Measurements from ENCODE around the gene STAG1.
"Not testable (repeated sequence)": the region's sequence is repeated elsewhere in the genome, so short reads cannot be mapped to it uniquely, and the experiment has no call there.

Gene STAG1

DNA sequence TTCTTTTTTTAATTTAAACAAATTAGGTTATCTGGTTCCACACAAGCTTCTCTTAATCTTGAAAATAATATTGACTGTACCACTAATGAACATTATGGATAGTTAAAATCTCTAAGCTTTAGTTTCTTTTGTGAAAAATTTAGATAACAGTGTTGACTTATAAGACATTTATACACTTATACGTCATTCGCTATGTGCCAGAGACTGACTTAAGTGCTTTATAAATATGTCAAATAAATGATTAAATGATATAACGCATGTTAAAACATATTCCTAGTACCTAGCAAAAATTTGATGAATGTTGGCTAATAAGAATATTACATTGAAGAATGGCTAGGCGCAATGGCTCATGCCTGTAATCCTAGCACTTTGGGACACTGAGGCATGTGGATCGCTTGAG, 405.7 kb downstream of the STAG1 start:
- no peak overlapping the region for H2AFZ ChIP-seq
- TF ChIP-seq, protein P1, sequence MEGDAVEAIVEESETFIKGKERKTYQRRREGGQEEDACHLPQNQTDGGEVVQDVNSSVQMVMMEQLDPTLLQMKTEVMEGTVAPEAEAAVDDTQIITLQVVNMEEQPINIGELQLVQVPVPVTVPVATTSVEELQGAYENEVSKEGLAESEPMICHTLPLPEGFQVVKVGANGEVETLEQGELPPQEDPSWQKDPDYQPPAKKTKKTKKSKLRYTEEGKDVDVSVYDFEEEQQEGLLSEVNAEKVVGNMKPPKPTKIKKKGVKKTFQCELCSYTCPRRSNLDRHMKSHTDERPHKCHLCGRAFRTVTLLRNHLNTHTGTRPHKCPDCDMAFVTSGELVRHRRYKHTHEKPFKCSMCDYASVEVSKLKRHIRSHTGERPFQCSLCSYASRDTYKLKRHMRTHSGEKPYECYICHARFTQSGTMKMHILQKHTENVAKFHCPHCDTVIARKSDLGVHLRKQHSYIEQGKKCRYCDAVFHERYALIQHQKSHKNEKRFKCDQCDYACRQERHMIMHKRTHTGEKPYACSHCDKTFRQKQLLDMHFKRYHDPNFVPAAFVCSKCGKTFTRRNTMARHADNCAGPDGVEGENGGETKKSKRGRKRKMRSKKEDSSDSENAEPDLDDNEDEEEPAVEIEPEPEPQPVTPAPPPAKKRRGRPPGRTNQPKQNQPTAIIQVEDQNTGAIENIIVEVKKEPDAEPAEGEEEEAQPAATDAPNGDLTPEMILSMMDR (IDR thresholded peaks at IDR 0.05) = no peak
- no peak overlapping the region for H3K4me3 ChIP-seq (ENCODE audit: low read depth, low read length)

GRCh38 chr3:136343873-136344555, 408.2 kb downstream of the STAG1 start:
- no peak overlapping the region for H3K4me3 ChIP-seq (ENCODE audit: low read depth, low read length)

More for the DNA sequence above, 405.7 kb downstream of the STAG1 start:
- no peaks in the 10 kb centered on the region for H3K79me2 ChIP-seq
- no peaks in the 10 kb centered on the region for H3K36me3 ChIP-seq (ENCODE audit: control insufficient read depth, insufficient read depth, low read length)
- H3K27me3 ChIP-seq (ENCODE audit: control insufficient read depth, insufficient read depth, low read length) = no peaks in the 10 kb centered on the region
- H3K9ac ChIP-seq = no peak overlapping the region
- no peaks in the 10 kb centered on the region for H3K4me1 ChIP-seq
- H3K27ac ChIP-seq = no peak overlapping the region
- no peaks in the 10 kb centered on the region for H3K9me3 ChIP-seq (ENCODE audit: control insufficient read depth, low read length)
- H3K4me2 ChIP-seq (ENCODE audit: low read length) = no peak overlapping the region

DNA sequence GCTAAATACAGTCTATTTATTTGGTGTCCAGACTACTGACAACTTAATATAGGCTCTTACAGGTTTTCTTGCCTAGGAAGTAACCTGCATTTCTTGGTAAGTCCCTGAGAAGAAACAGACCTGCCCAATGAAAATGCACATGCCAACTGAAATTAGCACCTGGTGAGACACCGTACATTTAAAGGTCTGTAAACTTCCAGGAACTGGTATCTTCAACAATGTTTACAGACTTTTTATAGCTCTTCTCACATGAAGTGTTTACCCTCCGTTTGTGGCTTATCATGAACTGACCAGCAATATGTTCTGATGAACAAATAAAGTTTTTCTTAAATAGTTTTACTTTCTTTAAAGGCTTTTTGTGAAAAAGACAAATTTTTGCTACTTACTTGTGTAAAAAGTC, 408.7 kb downstream of the STAG1 start:
- Histone ChIP-seq H3K4me1 (no peaks in the 10 kb centered on the region), H3K9me3 (ENCODE audit: control insufficient read depth, low read length) (no peaks in the 10 kb centered on the region), H3K79me2 (no peaks in the 10 kb centered on the region), H3K27me3 (ENCODE audit: control insufficient read depth, insufficient read depth, low read length) (no peaks in the 10 kb centered on the region), H2AFZ (no peak overlapping the region), H3K36me3 (ENCODE audit: control insufficient read depth, insufficient read depth, low read length) (no peaks in the 10 kb centered on the region), H3K27ac (no peak overlapping the region), H3K4me3 (ENCODE audit: low read depth, low read length) (no peak overlapping the region), H3K4me2 (ENCODE audit: low read length) (no peak overlapping the region), H3K9ac (no peak overlapping the region)
- TF ChIP-seq, protein P1 (IDR thresholded peaks at IDR 0.05) = no peak

More at GRCh38 chr3:136343873-136344555, 408.2 kb downstream of the STAG1 start:
- Histone ChIP-seq H3K4me1 (no peaks in the 10 kb centered on the region), H3K9ac (no peak overlapping the region), H3K36me3 (ENCODE audit: control insufficient read depth, insufficient read depth, low read length) (no peaks in the 10 kb centered on the region), H3K27ac (no peak overlapping the region), H3K4me2 (ENCODE audit: low read length) (no peak overlapping the region), H2AFZ (no peak overlapping the region), H3K79me2 (no peaks in the 10 kb centered on the region), H3K27me3 (ENCODE audit: control insufficient read depth, insufficient read depth, low read length) (no peaks in the 10 kb centered on the region), H3K9me3 (ENCODE audit: control insufficient read depth, low read length) (no peaks in the 10 kb centered on the region)
- TF ChIP-seq, protein P1 (IDR thresholded peaks at IDR 0.05) = no peak

- no peak overlapping the region for H2AFZ ChIP-seq
- H3K36me3 ChIP-seq (ENCODE audit: control insufficient read depth, insufficient read depth, low read length) = no peaks in the 10 kb centered on the region
- H3K79me2 ChIP-seq = no peaks in the 10 kb centered on the region
- H3K27ac ChIP-seq = no peak overlapping the region
- H3K27me3 ChIP-seq (ENCODE audit: control insufficient read depth, insufficient read depth, low read length) = no peaks in the 10 kb centered on the region
- H3K4me3 ChIP-seq (ENCODE audit: low read depth, low read length) = no peak overlapping the region
- TF ChIP-seq, protein P1 (IDR thresholded peaks at IDR 0.05) = no peak
- H3K9me3 ChIP-seq (ENCODE audit: control insufficient read depth, low read length) = no peaks in the 10 kb centered on the region
- no peak overlapping the region for H3K4me2 ChIP-seq (ENCODE audit: low read length)
- H3K9ac ChIP-seq = no peak overlapping the region
- H3K4me1 ChIP-seq = no peaks in the 10 kb centered on the region
These were observed 415.7 kb downstream of the STAG1 start for GRCh38 chr3:136336329-136337100.

DNA sequence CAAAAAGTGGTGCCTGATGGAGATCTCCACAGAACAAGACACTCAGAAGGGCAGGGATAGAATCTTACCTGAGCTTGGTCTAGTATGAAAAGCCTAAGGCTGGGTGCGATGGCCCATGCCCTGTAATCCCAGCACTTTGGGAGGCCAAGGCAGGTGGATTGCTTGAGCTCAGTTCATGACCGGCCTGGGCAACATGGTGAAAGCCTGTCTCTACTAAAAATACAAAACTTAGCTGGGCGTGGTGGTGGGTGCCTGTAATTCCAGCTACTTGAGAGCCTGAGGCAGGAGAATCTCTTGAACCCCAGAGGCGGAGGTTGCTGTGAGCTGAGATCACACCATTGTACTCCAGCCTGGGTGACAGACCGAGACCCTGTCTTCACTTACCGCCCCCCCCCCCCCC, 417.5 kb downstream of the STAG1 start:
- not testable (repeated sequence) for H3K4me1 ChIP-seq; H2AFZ ChIP-seq; H3K9ac ChIP-seq; H3K9me3 ChIP-seq (ENCODE audit: control insufficient read depth, low read length); H3K27ac ChIP-seq; H3K36me3 ChIP-seq (ENCODE audit: control insufficient read depth, insufficient read depth, low read length); H3K4me3 ChIP-seq (ENCODE audit: low read depth, low read length); H3K79me2 ChIP-seq; H3K27me3 ChIP-seq (ENCODE audit: control insufficient read depth, insufficient read depth, low read length); H3K4me2 ChIP-seq (ENCODE audit: low read length)
